ENCODE results near the gene NRAS. TPM values are rescaled to one million over a fixed set of nuclear protein-coding genes. Genes with fewer than 3 reads are reported as not detected.

The NRAS gene
- total and polyA plus RNA-seq, 9 of the 15 experiments (the other 6 are each of a cell fraction or from before 2014, with no cell fraction given), result 40.7 to 94.5 (median 75.4) TPM

DNA sequence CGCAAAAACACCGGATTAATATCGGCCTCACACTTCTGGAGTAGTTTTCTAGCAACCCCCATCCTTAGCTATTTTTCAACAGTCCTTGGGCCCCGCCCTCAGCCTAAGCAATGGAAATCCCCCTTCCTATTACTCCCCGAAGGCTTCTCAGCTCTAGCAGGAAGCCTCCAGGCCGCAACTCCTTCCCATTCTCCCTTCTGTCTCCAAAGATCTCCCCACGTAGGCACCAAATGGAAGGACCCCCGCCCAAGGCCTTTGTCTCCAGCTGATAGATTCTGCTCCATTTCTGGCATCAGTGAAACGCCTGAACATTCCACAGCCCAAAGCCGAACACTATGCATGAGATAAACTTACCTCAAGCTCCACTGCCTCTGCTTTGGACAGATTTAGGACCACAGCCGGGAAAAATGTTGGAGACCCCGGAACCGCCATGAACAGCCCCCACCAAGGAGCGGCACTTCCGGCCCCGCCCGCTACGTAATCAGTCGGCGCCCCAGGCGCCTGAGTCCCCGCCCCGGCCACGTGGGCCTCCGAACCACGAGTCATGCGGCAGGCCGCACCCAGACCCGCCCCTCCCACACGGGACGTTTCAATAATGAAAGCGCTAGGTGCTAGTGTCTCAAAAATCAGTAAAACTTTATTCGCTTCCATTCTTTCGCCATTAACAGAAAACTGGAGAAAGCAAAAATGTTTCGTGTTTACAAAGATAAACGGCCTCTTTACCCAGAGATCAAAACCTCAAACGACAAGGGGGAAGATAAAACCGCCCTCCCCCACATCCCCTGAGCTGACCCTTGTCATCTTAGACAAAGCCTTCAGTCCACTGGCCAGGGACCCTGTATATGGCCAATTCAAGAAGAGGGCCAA, at the start of gene NRAS (continued):
- TF ChIP-seq E4F1 (CRISPR knock-in tag; IDR thresholded peaks at IDR 0.05; ENCODE audit: borderline replicate concordance) (no peak), ZNF143 (CRISPR knock-in tag; IDR thresholded peaks at IDR 0.05) (no peak), HOXB6 (CRISPR knock-in tag; IDR thresholded peaks at IDR 0.05; ENCODE audit: borderline replicate concordance) (no peak), GTF3C2 (IDR thresholded peaks at IDR 0.05; ENCODE audit: borderline replicate concordance, extremely low read depth, insufficient read length) (no peak), GATA2 (CRISPR knock-in tag; IDR thresholded peaks at IDR 0.05) (no peak), ZNF311 (CRISPR knock-in tag; IDR thresholded peaks at IDR 0.05) (no peak), POLR2AphosphoS2 (IDR thresholded peaks at IDR 0.05; ENCODE audit: low read length) (peak; percentile 99), ZNF395 (CRISPR knock-in tag; IDR thresholded peaks at IDR 0.05) (no peak), TRIM28 (IDR thresholded peaks at IDR 0.05) (no peak), DIDO1 (tag; IDR thresholded peaks at IDR 0.05; ENCODE audit: low read depth) (peak; percentile 83), RCOR1 (IDR thresholded peaks at IDR 0.05; ENCODE audit: borderline replicate concordance in 1 of 2, low read depth in 2 of 2, low read length in 2 of 2) (peak in 1 of 2 experiments; percentile 47; a peak in 1 of 4 replicates), CBFA2T2 (conservative IDR thresholded peaks at IDR 0.05) (peak; percentile 58; the same call in 1 of the 2 replicates), HINFP (tag; conservative IDR thresholded peaks at IDR 0.05; ENCODE audit: low read depth) (no peak), TSC22D4 (tag; IDR thresholded peaks at IDR 0.05) (no peak), C11orf30 (IDR thresholded peaks at IDR 0.05; ENCODE audit: low read depth) (peak; percentile 92), ATF2 (CRISPR knock-in tag; IDR thresholded peaks at IDR 0.05) (no peak)
